ENCODE results near the gene STK32C.
A peak's percentile ranks its signal among the peaks of the same experiment; 100 is the strongest.
"Not testable (repeated sequence)": the region's sequence is repeated elsewhere in the genome, so short reads cannot be mapped to it uniquely, and the experiment has no call there.

Gene STK32C

DNA sequence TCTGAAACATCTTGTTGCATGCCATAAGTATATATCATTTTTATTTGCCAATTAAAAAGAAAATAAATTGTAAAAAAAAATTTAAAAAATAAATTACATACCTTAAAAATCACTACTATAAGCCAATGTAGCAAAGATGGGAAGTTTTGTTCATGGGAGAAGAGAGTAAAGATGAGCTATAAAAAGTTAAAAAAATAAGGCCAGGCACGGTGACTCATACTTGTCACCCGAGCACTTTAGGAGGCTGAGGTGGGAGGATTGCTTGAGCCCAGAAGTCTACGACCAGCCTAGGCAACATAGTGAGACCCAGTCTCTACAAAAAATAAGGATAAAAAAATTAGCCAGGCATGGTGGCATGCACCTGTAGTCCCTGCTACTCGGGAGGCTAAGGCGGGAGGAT lies 8.4 kb upstream of the STK32C start:
- DNase-seq, result no peak

DNA sequence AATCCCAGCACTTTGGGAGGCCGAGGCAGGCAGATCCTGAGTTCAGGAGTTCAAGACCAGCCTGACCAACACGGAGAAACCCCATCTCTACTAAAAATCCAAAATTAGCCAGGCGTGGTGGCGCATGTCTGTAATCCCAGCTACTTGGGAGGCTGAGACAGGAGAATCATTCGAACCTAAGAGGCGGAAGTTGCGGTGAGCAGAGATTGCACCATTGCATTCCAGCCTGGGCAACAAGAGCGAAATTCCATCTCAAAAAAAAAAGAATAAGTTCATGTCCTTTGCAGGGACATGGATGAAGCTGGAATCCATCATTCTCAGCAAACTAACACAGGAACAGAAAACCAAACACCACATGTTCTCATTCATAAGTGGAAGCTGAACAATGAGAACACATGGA lies 7.1 kb upstream of the STK32C start:
- DNase-seq, result not testable (repeated sequence)

- DNase-seq, result no peak
Observed at GRCh38 chr10:132314336-132314735, 6.6 kb upstream of the STK32C start.

GRCh38 chr10:132313865-132314264 lies 6.1 kb upstream of the STK32C start:
- DNase-seq, result no peak

DNA sequence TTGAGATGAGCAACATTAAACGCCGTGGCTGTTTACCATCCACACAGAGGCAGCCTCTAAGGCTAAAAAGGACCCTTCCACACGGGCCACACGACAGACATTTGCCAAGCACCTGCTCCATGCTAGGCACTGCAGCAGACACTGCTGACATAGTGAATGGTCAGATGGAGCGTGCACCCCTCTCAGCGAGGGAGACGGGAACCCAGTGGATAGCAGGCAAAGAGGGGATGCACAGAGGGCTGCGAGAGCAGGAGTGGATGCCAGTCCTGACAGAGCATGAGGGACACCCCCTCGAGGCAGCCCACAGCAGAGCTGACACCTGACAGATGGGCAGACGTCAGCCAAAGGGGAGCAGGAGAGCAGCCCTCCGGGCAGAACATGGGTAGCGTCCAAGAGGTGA lies 5.6 kb upstream of the STK32C start:
- DNase-seq, result no peak

- DNase-seq, result no peak
Observed at GRCh38 chr10:132311338-132311939, 3.7 kb upstream of the STK32C start.

GRCh38 chr10:132310701-132311337 lies 3.1 kb upstream of the STK32C start:
- DNase-seq, result no peak

DNA sequence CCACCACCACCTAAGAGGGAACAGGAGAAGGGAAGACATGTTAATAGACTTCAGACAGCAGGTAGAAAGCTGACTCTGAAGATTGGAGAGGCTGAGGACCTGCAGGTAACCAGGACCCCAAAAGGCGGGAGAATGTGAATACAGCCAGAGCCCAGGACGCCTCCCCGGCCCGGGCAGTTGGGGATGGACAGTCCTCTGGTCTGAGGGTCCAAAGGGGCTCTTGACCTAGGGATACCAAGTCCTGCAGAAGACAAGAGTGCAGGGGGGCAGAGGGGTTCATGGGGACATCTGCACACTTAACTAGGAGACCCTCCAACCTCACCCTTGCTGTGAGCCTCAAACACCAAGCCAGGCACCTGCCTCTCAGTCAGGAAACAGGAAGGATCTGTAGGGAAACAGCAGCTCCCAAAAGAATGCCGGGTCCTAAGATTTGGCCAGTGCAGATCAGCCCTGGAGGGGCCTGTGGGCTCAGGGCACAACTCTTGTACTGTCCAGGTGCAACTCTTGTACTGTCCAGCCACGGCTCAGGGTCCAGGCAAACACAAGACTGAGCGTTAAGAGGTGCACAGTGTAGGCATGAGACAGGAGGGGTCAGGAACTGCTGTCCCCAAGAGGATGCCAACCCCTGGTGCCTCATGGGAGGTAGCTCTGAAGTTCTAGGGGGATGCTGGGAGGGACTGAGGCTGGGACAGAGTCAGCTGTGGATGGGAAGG lies 2.3 kb upstream of the STK32C start:
- no peak for DNase-seq

GRCh38 chr10:132309471-132309865 lies 1.7 kb upstream of the STK32C start:
- DNase-seq, result no peak

- DNase-seq, result no peak
Observed at GRCh38 chr10:132308587-132309470, 1.1 kb upstream of the STK32C start.

DNA sequence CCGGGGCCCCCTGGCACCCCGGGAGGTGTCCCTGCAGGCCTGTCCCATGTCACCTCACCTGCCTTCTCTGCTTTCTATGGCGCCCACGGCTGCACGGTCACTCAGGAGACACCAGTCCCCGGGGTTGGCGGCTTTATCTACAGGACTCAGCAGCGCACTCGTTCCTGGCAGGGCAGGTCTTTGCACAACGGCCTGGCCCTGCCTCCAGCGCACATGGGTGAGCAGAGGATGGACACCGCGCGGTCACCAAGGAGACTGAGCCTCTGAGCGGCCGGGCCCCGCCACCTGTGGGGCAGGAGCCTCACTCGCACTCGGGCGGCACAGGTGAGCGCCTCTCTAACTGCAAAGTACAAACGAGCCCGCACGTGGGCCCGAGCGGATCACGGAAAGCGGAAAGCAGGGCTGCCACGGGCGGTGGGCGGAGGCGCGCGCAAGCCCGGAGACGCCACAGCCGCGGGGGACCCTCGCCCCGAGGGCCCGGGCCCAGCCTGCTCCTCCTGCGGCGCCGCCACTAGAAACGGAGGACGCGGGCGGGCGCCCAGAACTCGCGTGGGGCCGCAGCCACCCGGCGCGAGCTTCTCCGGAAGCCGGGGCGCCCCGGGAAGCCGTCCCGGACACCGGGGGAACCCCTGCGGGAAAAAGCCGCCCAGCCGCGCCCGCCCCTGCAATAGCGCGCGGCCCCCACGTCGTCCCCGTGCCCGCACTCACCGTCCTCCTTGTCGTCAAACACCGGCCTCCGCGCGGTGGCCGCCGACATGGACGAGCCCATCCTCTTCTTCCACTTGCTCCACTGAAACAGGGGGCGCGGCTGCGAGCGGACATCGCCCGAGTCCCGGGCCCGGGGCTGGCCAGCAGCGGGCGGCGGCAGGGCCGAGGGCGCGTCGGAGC lies 642 bp downstream of the STK32C start:
- DNase-seq, result peak; percentile 25

DNA sequence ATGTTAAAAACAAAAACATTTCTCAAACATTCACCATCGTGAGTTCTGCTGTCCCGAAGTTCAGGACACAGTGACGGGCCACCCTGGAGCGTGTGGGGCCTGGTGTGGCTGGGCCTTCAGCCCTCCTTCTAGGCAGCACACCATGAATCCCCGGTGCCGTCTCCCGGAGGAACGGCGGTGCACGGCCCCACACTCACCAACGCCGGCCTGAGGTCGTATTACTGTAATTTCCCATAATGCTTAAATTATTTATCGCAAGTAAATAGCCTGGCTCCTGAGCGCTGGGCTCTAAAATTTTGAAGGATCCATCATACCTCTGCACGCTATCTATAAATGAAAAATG lies 1.4 kb downstream of the STK32C start:
- no peak for DNase-seq

- no peak for DNase-seq
Observed at GRCh38 chr10:132305654-132306342, 2.0 kb downstream of the STK32C start.

DNA sequence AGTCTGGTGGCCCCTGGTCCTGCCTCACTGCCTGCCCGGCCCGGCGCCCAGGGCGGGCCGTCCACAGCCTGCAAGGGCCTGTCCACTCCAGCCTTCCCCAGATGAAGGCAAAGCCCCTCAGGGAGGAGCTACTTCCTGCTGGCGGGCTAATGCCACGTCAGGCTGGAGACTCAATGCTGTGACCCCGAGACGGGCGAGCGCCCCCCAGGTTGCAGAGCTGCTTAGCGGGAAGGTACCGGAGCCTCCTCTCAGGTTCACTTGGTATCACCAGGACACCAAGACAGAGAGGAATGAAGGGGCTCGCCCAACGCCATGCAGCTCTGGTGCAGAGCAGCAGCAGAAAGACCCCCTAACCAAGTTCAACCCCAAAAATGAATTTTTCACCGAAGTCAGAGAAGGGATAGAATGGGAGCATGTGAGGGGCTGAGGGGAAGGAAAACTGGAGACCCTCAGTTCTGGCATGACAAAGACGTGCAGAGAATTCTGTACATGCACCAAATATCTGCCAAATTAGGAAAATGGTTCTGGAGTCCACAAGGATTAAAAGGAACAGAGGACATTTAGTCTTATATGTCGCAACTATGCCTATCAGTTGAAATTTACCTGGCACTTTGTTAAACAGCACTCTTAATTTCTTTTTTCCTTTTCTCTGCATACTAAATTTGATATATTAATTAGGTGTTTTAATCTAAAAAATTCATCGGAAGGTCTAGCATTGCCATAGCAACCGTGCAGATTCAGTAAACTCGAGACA lies 2.8 kb downstream of the STK32C start:
- no peak for DNase-seq

- no peak for DNase-seq
Observed at GRCh38 chr10:132303361-132304115, 4.2 kb downstream of the STK32C start.

DNA sequence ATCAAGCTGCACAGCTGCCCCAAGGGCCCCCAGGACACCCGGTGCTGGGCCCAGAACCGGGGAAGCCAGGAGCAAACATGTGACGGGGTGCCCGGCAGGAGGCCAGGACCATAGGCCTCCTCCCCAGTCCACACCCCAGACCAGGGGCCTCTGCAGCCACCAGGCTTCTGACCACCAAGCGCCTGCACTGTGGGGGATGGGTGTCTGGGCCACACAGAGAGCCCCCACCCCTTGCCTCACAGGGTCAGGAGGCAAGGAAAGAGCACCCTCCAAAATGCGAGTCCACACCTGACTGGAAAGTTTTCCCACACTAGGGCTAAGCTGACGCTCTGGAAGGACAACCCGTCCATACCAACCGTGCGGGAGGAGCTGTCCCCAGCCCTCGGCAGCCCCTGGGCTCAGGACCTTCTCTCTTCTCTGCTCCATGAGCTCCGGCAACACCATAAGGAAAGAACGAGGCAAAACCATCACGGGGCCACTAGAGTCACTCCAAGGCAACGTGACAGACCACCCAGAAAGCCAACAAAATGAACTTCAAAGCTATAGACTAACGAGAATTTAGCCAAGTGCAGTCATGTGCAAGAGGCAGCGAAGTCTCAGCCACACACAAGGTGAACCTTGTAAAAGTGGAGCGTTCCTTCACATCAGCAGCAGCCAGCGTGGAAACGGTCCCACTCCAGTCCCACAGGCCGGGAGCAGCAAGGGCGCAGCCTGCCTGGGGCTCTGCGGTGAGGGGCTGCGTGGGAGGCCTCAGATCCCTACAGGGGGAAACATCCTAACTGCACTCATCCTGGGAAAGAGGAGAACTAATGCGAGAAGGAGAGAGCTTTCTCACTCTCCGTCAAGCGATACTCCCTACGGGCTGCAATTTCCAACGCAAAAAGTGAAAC lies 5.1 kb downstream of the STK32C start:
- DNase-seq, result no peak

DNA sequence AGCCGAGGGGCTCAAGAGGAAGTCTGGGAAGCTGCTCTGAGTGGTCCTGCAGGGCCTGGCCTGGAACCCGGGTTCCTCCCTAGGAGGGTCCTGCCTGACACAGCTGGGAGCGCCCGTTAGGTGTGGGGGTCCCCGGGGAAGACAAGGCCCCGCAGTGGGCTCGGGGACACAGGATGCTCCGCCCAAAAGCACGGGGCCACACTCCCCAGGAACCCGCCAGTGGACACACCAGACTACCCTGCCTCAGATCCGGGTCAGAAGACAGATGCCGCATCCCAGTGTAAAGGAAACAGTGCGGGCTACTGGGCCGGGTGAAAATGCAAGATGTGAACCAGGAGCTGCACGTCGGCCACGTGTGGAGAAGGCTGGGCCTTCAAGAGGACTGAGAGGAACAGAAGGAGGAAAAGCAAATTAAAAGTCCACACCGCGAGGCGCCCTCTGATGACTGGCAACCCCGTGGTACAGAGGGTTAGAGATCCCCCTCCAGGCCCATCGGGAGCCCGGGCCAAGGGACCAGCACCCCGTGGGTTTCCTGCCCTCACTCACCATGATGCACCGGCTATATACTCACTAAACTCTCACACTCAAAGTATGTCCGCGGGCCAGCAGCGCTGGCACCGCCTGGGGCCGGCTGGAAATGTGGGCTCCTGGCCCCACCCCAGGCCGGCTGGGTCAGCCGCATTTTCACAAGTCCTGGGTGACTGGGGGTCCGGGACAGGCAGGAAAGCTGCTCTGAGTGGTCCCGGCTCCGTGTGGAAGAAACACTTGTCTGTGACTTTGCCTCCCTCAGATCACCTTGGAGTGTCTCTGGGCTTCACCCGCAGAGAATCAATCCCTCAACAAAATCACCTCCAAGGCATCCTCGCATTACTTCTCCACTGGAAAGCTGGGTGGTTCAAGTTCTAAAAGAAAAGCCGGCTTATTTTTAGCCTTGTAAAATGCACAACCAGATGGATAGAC lies 6.1 kb downstream of the STK32C start:
- DNase-seq, result no peak

GRCh38 chr10:132300582-132300981 lies 7.2 kb downstream of the STK32C start:
- no peak for DNase-seq

Measured in DMS79 treated with DMSO at 0.1 percent for 48 hours (cell line).